Activated B cell treated with CpG ODN at 0.5 μM for 24 hours (primary cell): ENCODE data around the gene COQ10B. TPM values are rescaled to one million over a fixed set of nuclear protein-coding genes. Genes with fewer than 3 reads are reported as not detected.
A peak's percentile ranks its signal among the peaks of the same experiment; 100 is the strongest.

Experiments used
- ATAC-seq: fragments of 200-7000 bp; cut with Tn5 transposase; one replicate; pipeline ENCODE4 v1.10.0; 2021; ENCODE audit warnings: low read depth, mild to moderate bottlenecking, moderate library complexity
- CTCF ChIA-PET: fragments of 350-600 bp; sonication (Branson Sonifier 250); formaldehyde crosslinking; loops from one replicate; lab custom pipeline; 2021; ENCODE audit warnings: antibody characterized with exemption; lab: Charles Lee
- POLR2A ChIA-PET: fragments of 350-600 bp; sonication (Branson Sonifier 250); formaldehyde crosslinking; loops from one replicate; lab custom pipeline; 2021; ENCODE audit warnings: antibody characterized with exemption; lab: Charles Lee
- DNase-seq: peaks from one replicate; pipeline ENCODE4 v3.0.0; 2022
- H3K27ac Mint-ChIP-seq: one replicate; pipeline ENCODE4 v1.8.0; 2020; ENCODE audit warnings: mixed read lengths
- H3K27me3 Mint-ChIP-seq: one replicate; pipeline ENCODE4 v1.8.0; 2021; ENCODE audit warnings: mixed read lengths
- H3K36me3 Mint-ChIP-seq: one replicate; pipeline ENCODE4 v1.8.0; 2021; ENCODE audit warnings: low read depth, mixed read lengths
- H3K4me1 Mint-ChIP-seq: one replicate; pipeline ENCODE4 v1.8.0; 2021; ENCODE audit warnings: mixed read lengths
- H3K4me3 Mint-ChIP-seq: one replicate; pipeline ENCODE4 v1.8.0; 2020; ENCODE audit warnings: mild to moderate bottlenecking, mixed read lengths
- H3K9me3 Mint-ChIP-seq: one replicate; pipeline ENCODE4 v1.8.0; 2020; ENCODE audit warnings: mixed read lengths
- CTCF ChIP-seq: fragments of 200-600 bp; IDR thresholded peaks from one replicate; pipeline ENCODE4 v1.8.0; 2022; ENCODE audit warnings: antibody characterized with exemption, mild to moderate bottlenecking
- intact Hi-C: fragments of 100-400 bp; cut with micrococcal nuclease; formaldehyde crosslinking; loops from one replicate; pipeline ENCODE4 v1.15.1; 2024
- total RNA-seq: library from RNA; stranded (reverse); gene quantifications from 2 replicates; pipeline ENCODE4 v1.2.3, GENCODE V29; 2022

The COQ10B gene
- total RNA-seq, 1 donor from 2014 or later: 27.5 TPM

GRCh38 chr2:197514754-197515153 lies 61.4 kb downstream of the COQ10B start:
- intact Hi-C loops: loop anchor here (1.0 to 10.0 kb wide), 6 partner anchors 14 to 1860 kb away; partner anchors contain the start of genes CCDC150, COQ10B, HSPE1 and MARS2
- Mint-ChIP-seq H3K36me3 (peaks cover 11% of the 10 kb centered on the region), H3K9me3 (no peaks in the 10 kb centered on the region), H3K4me3 (peak overlapping the region; percentile 96), H3K27me3 (no peaks in the 10 kb centered on the region), H3K4me1 (peaks cover 33% of the 10 kb centered on the region), H3K27ac (peak overlapping the region; percentile 95)
- POLR2A ChIA-PET: interaction anchor here (0.9 to 5.7 kb wide), 6 partner anchors 8 to 1858 kb away, joined by 3 to 173 read pairs (median 22); partner anchors contain the start of genes COQ10B, HSPD1, HSPE1 and SF3B1
- DNase-seq: no peak
- ATAC-seq: no peak
- CTCF ChIA-PET: no interaction called here
- no peak for TF ChIP-seq CTCF

GRCh38 chr2:197515315-197515738 lies 62.0 kb downstream of the COQ10B start:
- POLR2A ChIA-PET: interaction anchor here (0.6 to 5.7 kb wide), 11 partner anchors 9 to 1858 kb away, joined by 3 to 173 read pairs (median 7); partner anchors contain the start of genes COQ10B, GTF3C3, HSPD1 and HSPE1
- Mint-ChIP-seq H3K9me3 (peaks cover 1% of the 10 kb centered on the region), H3K27me3 (no peaks in the 10 kb centered on the region), H3K4me3 (peak overlapping the region; percentile 96), H3K27ac (peak overlapping the region; percentile 95), H3K4me1 (peaks cover 33% of the 10 kb centered on the region), H3K36me3 (peaks cover 14% of the 10 kb centered on the region)
- no peak for ATAC-seq
- intact Hi-C loops: loop anchor here (1.0 to 10.0 kb wide), 6 partner anchors 15 to 1861 kb away; partner anchors contain the start of genes CCDC150, COQ10B, HSPE1 and MARS2
- TF ChIP-seq CTCF: no peak
- no peak for DNase-seq
- CTCF ChIA-PET: no interaction called here

GRCh38 chr2:197515739-197516392 lies 62.5 kb downstream of the COQ10B start, which contains the start of gene MOB4:
Gene MOB4, plus strand, starts transcription at chr2:197516066. Its CDS starts 21 bp downstream, at chr2:197516087.
- Mint-ChIP-seq H3K4me3 (peak within 1 kb of the TSS; percentile 96), H3K9me3 (peaks cover 4% of the 10 kb centered on the region), H3K36me3 (peaks cover 17% of the 10 kb centered on the region), H3K4me1 (peaks cover 33% of the 10 kb centered on the region), H3K27me3 (no peaks in the 10 kb centered on the region), H3K27ac (peak within 1 kb of the TSS; percentile 95)
- peak; percentile 95 for ATAC-seq
- TF ChIP-seq CTCF: no peak
- peak; percentile 96 for DNase-seq
- intact Hi-C loops: loop anchor here (1.0 to 10.0 kb wide), 7 partner anchors 16 to 1861 kb away; partner anchors contain the start of genes CCDC150, COQ10B, HSPE1 and MARS2
- POLR2A ChIA-PET: interaction anchor here (0.6 to 5.7 kb wide), 12 partner anchors 10 to 1859 kb away, joined by 3 to 173 read pairs (median 6); partner anchors contain the start of genes COQ10B, GTF3C3, HSPD1 and HSPE1
- CTCF ChIA-PET: no interaction called here

GRCh38 chr2:197516393-197516761 lies 63.0 kb downstream of the COQ10B start:
- CTCF ChIA-PET: no interaction called here
- H3K36me3 Mint-ChIP-seq: peaks cover 23% of the 10 kb centered on the region
- POLR2A ChIA-PET: interaction anchor here (0.7 to 5.7 kb wide), 9 partner anchors 10 to 716 kb away, joined by 3 to 173 read pairs (median 7); partner anchors contain the start of genes COQ10B, GTF3C3, HSPD1 and HSPE1
- ATAC-seq: no peak
- peak overlapping the region; percentile 95 for H3K27ac Mint-ChIP-seq
- peaks cover 33% of the 10 kb centered on the region for H3K4me1 Mint-ChIP-seq
- no peak for DNase-seq
- intact Hi-C loops: loop anchor here (2.0 to 10.0 kb wide), 3 partner anchors 18 to 1862 kb away; partner anchors contain the start of genes CCDC150 and SLC39A10
- no peak for TF ChIP-seq CTCF
- peak overlapping the region; percentile 96 for H3K4me3 Mint-ChIP-seq
- H3K27me3 Mint-ChIP-seq: no peaks in the 10 kb centered on the region
- peaks cover 8% of the 10 kb centered on the region for H3K9me3 Mint-ChIP-seq
